Endothelial cell (in vitro differentiated cells): ENCODE data around the gene MYLK2. TPM values are rescaled to one million over a fixed set of nuclear protein-coding genes. Genes with fewer than 3 reads are reported as not detected.

Source experiments
- DNase-seq: peaks from one replicate; pipeline ENCODE4 v3.0.0; 2021; ENCODE audit warnings: low spot score
- H3K27ac Mint-ChIP-seq: one replicate; pipeline ENCODE4 v1.8.0; 2021; ENCODE audit warnings: mixed read lengths, inconsistent platforms; ENCODE audit not compliant: unreplicated experiment
- H3K27me3 Mint-ChIP-seq: one replicate; pipeline ENCODE4 v1.8.0; 2021; ENCODE audit warnings: mild to moderate bottlenecking, moderate library complexity, mixed read lengths, inconsistent platforms; ENCODE audit not compliant: unreplicated experiment
- H3K36me3 Mint-ChIP-seq: one replicate; pipeline ENCODE4 v1.8.0; 2021; ENCODE audit warnings: mild to moderate bottlenecking, low read depth, mixed read lengths, inconsistent platforms; ENCODE audit not compliant: unreplicated experiment
- H3K4me1 Mint-ChIP-seq: one replicate; pipeline ENCODE4 v1.8.0; 2021; ENCODE audit warnings: mild to moderate bottlenecking, mixed read lengths, inconsistent platforms; ENCODE audit not compliant: unreplicated experiment
- H3K4me3 Mint-ChIP-seq: one replicate; pipeline ENCODE4 v1.8.0; 2021; ENCODE audit warnings: mild to moderate bottlenecking, mixed read lengths, inconsistent platforms; ENCODE audit not compliant: unreplicated experiment
- H3K9me3 Mint-ChIP-seq: one replicate; pipeline ENCODE4 v1.8.0; 2021; ENCODE audit warnings: mixed read lengths, inconsistent platforms; ENCODE audit not compliant: unreplicated experiment
- total RNA-seq: library from RNA; stranded (reverse); fragmentation: NEBNext Ultra II Directional; extraction: Animal tissue kit (Norgen Biotek cat#: 25700); gene quantifications from one replicate; pipeline ENCODE4 v1.2.1, GENCODE V29; 2021; ENCODE audit not compliant: unreplicated experiment
- TF ChIP-seq, protein P1 (sequence below): fragments of 200-600 bp; sonication (generic); IDR thresholded peaks from one replicate; pipeline ENCODE4 v1.5.0; 2021; ENCODE audit warnings: antibody characterized with exemption; ENCODE audit not compliant: unreplicated experiment

The MYLK2 gene
- total RNA-seq, 1 donor from 2014 or later: 1.7 TPM

DNA sequence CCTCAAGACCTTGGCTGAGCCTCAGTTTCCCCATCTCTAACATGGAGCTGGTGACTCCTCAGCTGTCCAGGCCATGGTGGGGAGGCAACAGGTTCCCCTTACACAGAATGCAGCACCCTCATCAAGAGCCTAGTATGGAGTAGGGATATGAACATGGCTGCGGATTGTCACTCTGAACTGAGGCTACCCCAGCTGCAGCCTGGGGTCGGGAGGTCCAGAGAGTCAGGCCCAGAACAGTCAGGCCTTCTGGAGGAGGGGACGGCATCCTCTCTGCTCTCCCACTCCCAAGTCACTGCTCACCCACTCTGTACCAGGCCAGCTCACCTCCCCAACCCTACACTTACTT lies 27.6 kb downstream of the MYLK2 start:
- H3K4me1 Mint-ChIP-seq: peaks cover 17% of the 10 kb centered on the region
- H3K9me3 Mint-ChIP-seq: no peaks in the 10 kb centered on the region
- H3K27ac Mint-ChIP-seq: no peak overlapping the region
- no peaks in the 10 kb centered on the region for H3K36me3 Mint-ChIP-seq
- peaks cover 16% of the 10 kb centered on the region for H3K27me3 Mint-ChIP-seq
- TF ChIP-seq, protein P1, sequence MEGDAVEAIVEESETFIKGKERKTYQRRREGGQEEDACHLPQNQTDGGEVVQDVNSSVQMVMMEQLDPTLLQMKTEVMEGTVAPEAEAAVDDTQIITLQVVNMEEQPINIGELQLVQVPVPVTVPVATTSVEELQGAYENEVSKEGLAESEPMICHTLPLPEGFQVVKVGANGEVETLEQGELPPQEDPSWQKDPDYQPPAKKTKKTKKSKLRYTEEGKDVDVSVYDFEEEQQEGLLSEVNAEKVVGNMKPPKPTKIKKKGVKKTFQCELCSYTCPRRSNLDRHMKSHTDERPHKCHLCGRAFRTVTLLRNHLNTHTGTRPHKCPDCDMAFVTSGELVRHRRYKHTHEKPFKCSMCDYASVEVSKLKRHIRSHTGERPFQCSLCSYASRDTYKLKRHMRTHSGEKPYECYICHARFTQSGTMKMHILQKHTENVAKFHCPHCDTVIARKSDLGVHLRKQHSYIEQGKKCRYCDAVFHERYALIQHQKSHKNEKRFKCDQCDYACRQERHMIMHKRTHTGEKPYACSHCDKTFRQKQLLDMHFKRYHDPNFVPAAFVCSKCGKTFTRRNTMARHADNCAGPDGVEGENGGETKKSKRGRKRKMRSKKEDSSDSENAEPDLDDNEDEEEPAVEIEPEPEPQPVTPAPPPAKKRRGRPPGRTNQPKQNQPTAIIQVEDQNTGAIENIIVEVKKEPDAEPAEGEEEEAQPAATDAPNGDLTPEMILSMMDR: peak; percentile 17
- H3K4me3 Mint-ChIP-seq: no peak overlapping the region
- no peak for DNase-seq

- TF ChIP-seq, protein P1: no peak
- no peak for DNase-seq
- no peaks in the 10 kb centered on the region for H3K36me3 Mint-ChIP-seq
- no peak overlapping the region for H3K27ac Mint-ChIP-seq
- no peak overlapping the region for H3K4me3 Mint-ChIP-seq
- H3K4me1 Mint-ChIP-seq: peaks cover 6% of the 10 kb centered on the region
- no peaks in the 10 kb centered on the region for H3K9me3 Mint-ChIP-seq
- H3K27me3 Mint-ChIP-seq: peaks cover 16% of the 10 kb centered on the region
Measured at GRCh38 chr20:31848088-31848999, 29.2 kb downstream of the MYLK2 start.

GRCh38 chr20:31849306-31849930 lies 30.3 kb downstream of the MYLK2 start:
- no peak for DNase-seq
- H3K4me1 Mint-ChIP-seq: no peaks in the 10 kb centered on the region
- no peak overlapping the region for H3K27ac Mint-ChIP-seq
- H3K27me3 Mint-ChIP-seq: peaks cover 12% of the 10 kb centered on the region
- no peaks in the 10 kb centered on the region for H3K36me3 Mint-ChIP-seq
- H3K4me3 Mint-ChIP-seq: peak overlapping the region; percentile 9
- no peaks in the 10 kb centered on the region for H3K9me3 Mint-ChIP-seq
- TF ChIP-seq, protein P1: no peak

GRCh38 chr20:31851240-31851955 lies 32.2 kb downstream of the MYLK2 start:
- H3K36me3 Mint-ChIP-seq: no peaks in the 10 kb centered on the region
- TF ChIP-seq, protein P1: no peak
- peaks cover 12% of the 10 kb centered on the region for H3K27me3 Mint-ChIP-seq
- no peak for DNase-seq
- H3K4me3 Mint-ChIP-seq: no peak overlapping the region
- H3K9me3 Mint-ChIP-seq: no peaks in the 10 kb centered on the region
- no peaks in the 10 kb centered on the region for H3K4me1 Mint-ChIP-seq
- H3K27ac Mint-ChIP-seq: no peak overlapping the region
